Stimulated activated naive CD8-positive, alpha-beta T cell treated with anti-CD3 and anti-CD28 coated beads, Interleukin-15, Interleukin-2, amounts not matched to agents 100 U/mL and 50 U/mL, for 24 hours (primary cell): Measurements from ENCODE around the gene MMP20.

Experiments
- ATAC-seq: fragments of 150-1000 bp; cut with Tn5 transposase; one replicate; pipeline ENCODE4 v1.10.0; 2021
- DNase-seq: peaks from one replicate; pipeline ENCODE4 v3.0.0; 2021

The MMP20 gene

DNA sequence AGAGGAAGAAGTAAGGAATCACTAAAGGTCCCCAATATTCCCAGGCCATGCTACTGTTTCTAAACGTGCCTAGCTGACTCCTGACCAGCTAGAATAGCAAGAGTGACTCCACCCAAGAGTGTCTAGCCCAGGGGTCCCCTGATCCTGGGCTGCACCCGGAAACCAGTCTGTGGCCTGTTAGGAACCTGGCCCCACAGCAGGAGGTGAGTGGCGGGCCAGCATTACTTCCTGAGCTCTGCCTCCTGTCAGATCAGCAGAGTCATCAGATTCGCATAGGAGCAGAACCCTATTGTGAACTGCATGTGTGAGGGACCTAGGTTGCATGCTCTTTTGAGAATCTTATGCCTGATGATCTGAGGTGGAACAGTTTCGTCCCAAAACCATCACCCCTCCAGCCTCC is 2.0 kb downstream of the MMP20 start:
- DNase-seq, result no peak

DNA sequence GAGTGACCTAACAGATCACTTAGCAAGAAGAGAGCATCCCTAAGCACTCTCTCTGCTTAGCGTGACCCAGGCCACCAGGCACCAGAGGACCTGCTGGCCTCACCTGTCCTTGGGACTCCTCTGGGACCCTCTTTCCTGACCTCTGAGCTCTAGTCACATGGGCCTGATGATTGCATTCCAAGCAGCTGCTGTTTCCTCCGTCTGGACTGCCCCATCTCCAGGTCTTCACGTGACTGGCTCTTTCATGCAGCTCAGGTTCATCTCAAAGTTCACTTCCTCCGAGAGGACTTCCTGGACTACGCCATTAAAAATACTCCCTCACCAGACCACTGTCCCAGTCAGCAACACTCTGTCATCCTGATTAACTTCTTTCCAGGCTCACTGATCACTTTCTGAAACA is 2.9 kb downstream of the MMP20 start:
- DNase-seq, result no peak

More for the DNA sequence above, 2.0 kb downstream of the MMP20 start:
- ATAC-seq, result no peak

GRCh38 chr11:102620818-102621561 is 4.1 kb downstream of the MMP20 start:
- ATAC-seq (no peak), DNase-seq (no peak)

More for the DNA sequence above, 2.9 kb downstream of the MMP20 start:
- no peak for ATAC-seq

GRCh38 chr11:102620179-102620578 is 5.0 kb downstream of the MMP20 start:
- DNase-seq, result no peak
- ATAC-seq, result no peak

- DNase-seq (no peak), ATAC-seq (no peak)
Observed at GRCh38 chr11:102617466-102618008, 7.6 kb downstream of the MMP20 start.

- no peak for ATAC-seq
- DNase-seq, result no peak
Observed at GRCh38 chr11:102615894-102616432, 9.2 kb downstream of the MMP20 start.

GRCh38 chr11:102615077-102615893 is 9.8 kb downstream of the MMP20 start:
- ATAC-seq (no peak), DNase-seq (no peak)

DNA sequence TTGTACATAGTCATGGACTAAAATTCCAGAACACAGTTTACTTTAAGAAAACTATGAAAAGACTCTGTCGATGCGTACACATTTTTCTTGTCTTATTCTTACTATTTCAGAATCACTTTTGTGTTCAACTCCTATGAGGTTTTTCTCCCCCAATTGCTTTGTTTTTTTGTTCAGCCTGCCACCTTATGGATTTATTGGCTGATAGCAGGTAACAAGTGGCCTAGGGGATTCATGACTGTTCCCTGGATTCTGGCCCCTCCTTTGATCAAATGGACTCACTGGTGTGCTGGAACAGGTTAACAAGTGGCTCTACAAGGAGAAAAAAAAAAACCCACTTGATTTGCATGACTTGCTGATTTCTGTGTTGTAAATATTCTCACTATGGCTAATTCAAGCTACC is 10.6 kb downstream of the MMP20 start:
- ATAC-seq, result no peak
- DNase-seq, result no peak

DNA sequence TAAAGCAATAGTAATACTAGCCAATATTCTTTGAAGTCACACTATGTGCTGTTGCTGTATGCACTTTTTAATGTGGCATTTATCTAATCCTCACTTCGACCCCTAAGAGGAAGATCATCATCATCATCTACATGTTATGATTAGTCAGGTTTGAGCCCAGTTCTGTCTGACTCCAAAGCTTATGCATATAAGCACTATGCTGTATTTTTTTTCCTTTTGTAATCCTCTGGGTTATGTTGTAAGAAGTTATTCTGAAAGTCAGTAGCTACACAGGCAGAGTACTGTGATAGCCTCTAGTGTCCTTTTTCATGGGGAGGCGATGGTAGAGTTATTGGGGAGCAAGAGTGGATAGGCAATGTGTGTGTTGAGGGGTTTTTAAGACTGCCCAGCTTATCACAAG is 11.1 kb downstream of the MMP20 start:
- no peak for DNase-seq
- no peak for ATAC-seq

DNA sequence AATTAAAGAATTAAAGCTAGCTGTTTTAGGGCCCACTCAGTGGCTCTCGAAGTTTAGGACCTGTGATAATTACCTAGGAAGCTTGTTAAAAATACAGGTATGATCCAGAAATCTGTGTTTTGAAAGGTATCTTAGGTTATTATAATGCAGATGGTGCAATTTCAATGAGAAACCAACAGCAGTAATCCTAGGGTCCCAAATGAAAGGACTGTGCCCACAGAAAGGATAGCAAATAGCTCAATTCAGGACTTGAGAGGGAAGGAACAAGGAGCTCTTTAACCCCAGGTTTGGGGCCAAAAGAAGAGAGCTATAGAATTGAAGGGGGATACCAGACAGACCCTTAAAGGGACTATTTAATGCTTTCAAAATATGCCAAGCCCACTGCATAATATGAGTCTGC is 11.7 kb downstream of the MMP20 start:
- no peak for DNase-seq
- no peak for ATAC-seq

DNA sequence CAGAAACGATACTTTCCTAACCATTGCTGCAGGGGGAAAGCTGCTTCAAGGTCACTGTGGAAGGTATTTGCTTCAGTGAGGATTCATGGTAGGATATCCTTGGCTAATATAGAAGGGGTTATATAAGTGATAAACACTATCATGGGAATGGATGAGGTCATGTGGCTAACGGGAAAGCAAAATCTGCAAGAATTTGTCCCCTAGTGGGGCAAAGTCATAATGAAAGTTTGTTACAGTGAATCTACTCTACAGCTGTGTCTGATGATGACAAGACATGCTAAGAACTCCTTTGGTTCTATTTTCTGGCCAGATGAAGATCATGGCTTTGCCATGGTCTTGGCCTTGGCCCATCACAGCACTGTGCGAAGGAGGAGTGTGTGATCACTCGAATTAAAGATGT is 13.8 kb downstream of the MMP20 start:
- DNase-seq (no peak), ATAC-seq (no peak)

DNA sequence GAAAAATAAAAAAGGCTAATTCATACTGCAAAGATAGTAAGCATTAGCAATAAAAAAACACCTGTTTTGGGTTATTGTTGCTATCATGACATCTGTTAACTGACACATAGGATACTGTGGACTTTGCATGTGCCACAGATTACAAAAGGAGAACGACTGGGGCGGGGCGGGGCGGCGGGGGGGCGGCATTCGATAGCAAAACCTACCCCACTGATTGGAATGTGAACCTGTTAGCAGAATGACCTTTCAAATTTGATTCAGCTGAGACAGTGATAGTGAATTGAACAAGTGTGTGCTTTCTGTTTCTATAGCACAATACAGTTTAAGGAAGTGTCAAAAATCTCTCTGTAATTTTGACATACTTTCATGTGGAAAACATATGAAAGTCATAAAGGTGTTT is 14.9 kb downstream of the MMP20 start:
- DNase-seq (no peak), ATAC-seq (peak; percentile 37)

GRCh38 chr11:102608699-102609098 is 16.4 kb downstream of the MMP20 start:
- ATAC-seq, result no peak

DNA sequence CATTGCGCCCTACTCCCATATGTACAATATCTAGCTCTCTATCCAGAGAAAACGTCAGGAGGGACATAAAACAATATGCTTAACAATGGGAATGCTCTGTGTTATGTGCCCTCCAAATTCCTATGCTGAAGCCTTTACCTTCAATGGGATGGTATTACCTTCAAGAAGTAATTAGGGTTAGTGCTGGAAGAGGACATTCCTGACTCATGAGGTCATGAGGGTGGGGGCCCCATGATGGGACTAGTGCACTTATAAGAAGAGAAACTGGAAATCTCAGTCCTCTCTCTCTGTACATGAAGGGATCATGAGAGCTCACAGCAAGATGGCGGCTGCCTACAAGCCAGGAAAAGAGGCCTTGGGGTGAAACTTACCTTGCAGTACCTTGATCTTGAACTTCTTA is 20.3 kb downstream of the MMP20 start:
- ATAC-seq (no peak), DNase-seq (no peak)

More at GRCh38 chr11:102608699-102609098, 16.4 kb downstream of the MMP20 start:
- DNase-seq, result no peak

- ATAC-seq (no peak), DNase-seq (no peak)
Observed at GRCh38 chr11:102604011-102604410, 21.1 kb downstream of the MMP20 start.

DNA sequence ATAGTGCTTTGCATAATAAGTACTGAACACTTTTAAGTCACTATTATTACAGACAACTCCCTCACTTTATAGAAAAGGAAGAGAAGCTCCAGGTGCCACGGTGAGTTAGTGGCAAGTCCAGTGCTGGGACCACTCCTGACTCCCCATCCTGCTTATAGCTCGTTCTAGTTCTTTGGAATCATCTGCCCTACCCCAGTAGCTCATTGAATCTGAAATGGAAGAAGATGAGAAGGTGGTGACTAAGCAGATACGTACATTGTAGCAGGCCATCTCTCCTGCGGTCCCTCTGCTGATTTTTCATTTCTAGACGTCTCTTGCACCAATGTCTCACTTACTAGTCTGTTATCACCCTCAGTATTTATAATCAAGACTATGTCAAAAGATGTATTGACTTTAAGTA is 21.6 kb downstream of the MMP20 start:
- DNase-seq, result no peak
- ATAC-seq, result no peak

- DNase-seq (no peak), ATAC-seq (no peak)
Observed at GRCh38 chr11:102603091-102603490, 22.0 kb downstream of the MMP20 start.

GRCh38 chr11:102600666-102601065 is 24.5 kb downstream of the MMP20 start:
- DNase-seq (no peak), ATAC-seq (no peak)

- DNase-seq (no peak), ATAC-seq (peak; percentile 98)
Observed at GRCh38 chr11:102599642-102600261, 25.4 kb downstream of the MMP20 start.

DNA sequence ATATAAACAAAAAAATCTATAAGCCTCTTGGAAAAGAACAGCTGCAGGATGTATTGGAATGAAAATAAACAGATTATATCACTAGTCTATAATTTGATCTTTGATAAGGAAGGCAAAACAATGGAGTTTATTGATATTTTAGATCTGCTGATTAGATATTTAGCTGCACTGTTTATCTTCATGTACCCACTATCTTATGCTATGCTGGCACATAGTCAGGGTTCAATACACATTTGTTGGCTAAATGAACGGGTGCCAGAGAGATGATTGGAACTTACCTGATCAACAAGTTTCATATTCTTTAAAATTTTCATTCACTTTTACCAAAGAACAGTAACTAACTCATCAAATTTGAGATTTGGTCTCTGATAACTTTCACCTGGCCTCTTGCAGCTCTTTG is 26.9 kb downstream of the MMP20 start:
- DNase-seq (no peak), ATAC-seq (no peak)

GRCh38 chr11:102596578-102596977 is 28.6 kb downstream of the MMP20 start:
- DNase-seq (no peak), ATAC-seq (no peak)
